Heart left ventricle (tissue), 16 donors: Measurements from ENCODE around the gene USP22. TPM values are rescaled to one million over a fixed set of nuclear protein-coding genes. Genes with fewer than 3 reads are reported as not detected.

Experiments
- ATAC-seq, 4 donors: fragments of 200-7000 bp; cut with Tn5 transposase; one replicate each; pipeline ENCODE4 v1.9.1; 2020 to 2022; ENCODE audit warnings: moderate library complexity in 4 of 4, mild to moderate bottlenecking in 3 of 4, moderate number of reproducible peaks in 1 of 4
- DNase-seq, 5 donors: peaks; one replicate each; pipeline ENCODE4 v3.0.0-alpha.2; 2020
- H3K27ac ChIP-seq, 12 donors: fragments of 200-600 bp; sonication (generic) in 4 of 12; one replicate each; pipeline versions ENCODE4 v1.5.0 to v1.8.0; 2016 to 2022; ENCODE audit warnings: mild to moderate bottlenecking in 2 of 12
- H3K27me3 ChIP-seq, 9 donors: fragments of 200-600 bp; sonication (generic) in 2 of 9; one replicate each; pipeline versions ENCODE4 v1.5.1 to v1.8.0; 2016 to 2022; ENCODE audit warnings: mild to moderate bottlenecking in 3 of 9
- H3K36me3 ChIP-seq, 9 donors: fragments of 200-600 bp; sonication (generic) in 2 of 9; one replicate each; pipeline versions ENCODE4 v1.5.0 to v1.8.0; 2018 to 2022; ENCODE audit warnings: mild to moderate bottlenecking in 2 of 9
- H3K4me1 ChIP-seq, 12 donors: fragments of 200-600 bp; sonication (generic) in 4 of 12; one replicate each; pipeline versions ENCODE4 v1.5.0 to v1.8.0; 2016 to 2022; ENCODE audit warnings: mild to moderate bottlenecking in 3 of 12
- H3K4me3 ChIP-seq, 12 donors: fragments of 200-600 bp; sonication (generic) in 4 of 12; one replicate each; pipeline versions ENCODE4 v1.5.0 to v1.8.0; 2017 to 2022; ENCODE audit warnings: mild to moderate bottlenecking in 9 of 12, moderate library complexity in 4 of 12
- H3K9me3 ChIP-seq, 12 donors: fragments of 200-600 bp; sonication (generic) in 4 of 12; one replicate each; pipeline versions ENCODE4 v1.5.0 to v1.8.0; 2016 to 2022; ENCODE audit warnings: mild to moderate bottlenecking in 1 of 12
- CTCF ChIP-seq, 12 donors: fragments of 200-600 bp; sonication (generic) in 4 of 12; IDR thresholded peaks; one replicate each; pipeline versions ENCODE4 v1.5.0 to v1.8.0; 2018 to 2022; ENCODE audit warnings: antibody characterized with exemption in 12 of 12, mild to moderate bottlenecking in 5 of 12
- POLR2A ChIP-seq, 2 donors: fragments of 450-650 bp; IDR thresholded peaks; one replicate each; pipeline ENCODE4 v1.6.1; 2017; ENCODE audit warnings: antibody characterized with exemption in 2 of 2, mild to moderate bottlenecking in 2 of 2, moderate library complexity in 2 of 2
- WGBS, 4 donors: extraction: QIAGEN DNeasy Blood & Tissue Kit in 2 of 4; methylation state at CpG; one replicate each; pipeline versions ENCODE4 v1.1.5 to v1.1.7; 2013 to 2018; 5-methylcytosine and 5-hydroxymethylcytosine counted together
- intact Hi-C, 10 donors: fragments of 100-400 bp; cut with DNase I; formaldehyde crosslinking; loops; one replicate each; pipeline versions ENCODE4 v1.11.1 to v1.14.2; 2022
- polyA plus RNA-seq, 2 donors: library from polyadenylated mRNA; stranded (reverse); fragments of 200-250 nt; gene quantifications; one replicate each; pipeline ENCODE4 v1.2.3, GENCODE V29; 2013
- total RNA-seq, 9 donors: library from RNA; depleted of rRNA in 2 of 9; stranded (reverse); fragments of >200 nt in 2 of 9; fragmentation: NEBNext Ultra II Directional in 3 of 9; extraction: Animal tissue kit (Norgen Biotek cat#: 25700) in 3 of 9; gene quantifications; one replicate each; pipeline versions ENCODE4 v1.1.0 to v1.2.4, GENCODE V29; 2016 to 2023
- donor health status: ischemic (EF 13 %, LVEDD 7.1; RV severe dilation, severe dysfunction).
- donor health status: healthy with polysubstance abuse.
- donor health status: DM: no; HTN: yes; CAD: no.
- donor health status: DM: no; HTN: no; CAD: no.
- donor health status: ischemic (EF 25% LVEDD 6.9; RV normal size, moderate dysfunction).
- donor health status: ischemic (EF 25% LVEDD 5.7; RV mildly dilated, moderate dysfunction).
- donor health status: healthy.
- donor health status: DM: yes; HTN: yes; CAD: no.
- donor health status: ischemic (EF 35%, LVEDD 5.7; RV mildly dilated, moderate dysfunction).
- donor health status: nonischemic (EF 11% LVEDD 7.7; RV severe dilation, severe dysfunction).
- donor health status: DM: yes; HTN: yes; CAD: no.
- donor health status: PGD.
- donor health status: ischemic (EF 29% LVEDD 5.4; RV normal size, mild dysfunction).
- donor health status: nonischemic (EF 23%, LVEDD 6.1; RV moderate dilation, normal function).

The USP22 gene
- total and polyA plus RNA-seq, 11 donors: 33.7 to 207 (median 169) TPM

GRCh38 chr17:21049457-21049856 lies 6.6 kb upstream of the USP22 start:
- no peak for ATAC-seq
- intact Hi-C loops: loop anchor here in 1 of 10 donors (10.0 kb wide), 1 partner anchor 235 kb away; the partner anchor contains the start of gene MAP2K3
- TF ChIP-seq POLR2A (IDR thresholded peaks at IDR 0.05) (no peak), CTCF (IDR thresholded peaks at IDR 0.05) (no peak)
- Histone ChIP-seq H3K9me3 (no peaks in the 10 kb centered on the region), H3K4me1 (peaks cover 0 to 12% (median 0%) of the 10 kb centered on the region in 12 donors), H3K27ac (no peak overlapping the region), H3K4me3 (no peak overlapping the region), H3K36me3 (no peaks in the 10 kb centered on the region), H3K27me3 (no peaks in the 10 kb centered on the region)
- DNase-seq: no peak
- 96 to 98% (median 97%) methylated on average over 1 of the region's 1 CpG for WGBS, 4 donors

- intact Hi-C loops: loop anchor here in 1 of 10 donors (10.0 kb wide), 1 partner anchor 239 kb away; the partner anchor contains the start of gene MAP2K3
- TF ChIP-seq POLR2A (IDR thresholded peaks at IDR 0.05): no peak
- no peak for TF ChIP-seq CTCF (IDR thresholded peaks at IDR 0.05)
- Histone ChIP-seq H3K4me1 (peaks cover 0 to 16% (median 8%) of the 10 kb centered on the region in 12 donors), H3K9me3 (no peaks in the 10 kb centered on the region), H3K27ac (no peak overlapping the region), H3K27me3 (no peaks in the 10 kb centered on the region), H3K36me3 (no peaks in the 10 kb centered on the region), H3K4me3 (no peak overlapping the region)
- DNase-seq (no peak), ATAC-seq (no peak)
- WGBS, 4 donors: 80 to 88% (median 86%) methylated on average over 3 of the region's 3 CpGs
These were observed 3.4 kb upstream of the USP22 start for GRCh38 chr17:21046216-21046615.

GRCh38 chr17:21044971-21045370 lies 2.2 kb upstream of the USP22 start:
- TF ChIP-seq POLR2A (IDR thresholded peaks at IDR 0.05) (no peak), CTCF (IDR thresholded peaks at IDR 0.05) (no peak)
- Histone ChIP-seq H3K36me3 (no peaks in the 10 kb centered on the region), H3K4me3 (no peak overlapping the region), H3K27ac (no peak overlapping the region), H3K9me3 (no peaks in the 10 kb centered on the region), H3K27me3 (no peaks in the 10 kb centered on the region), H3K4me1 (peaks cover 0 to 28% (median 19%) of the 10 kb centered on the region in 12 donors)
- intact Hi-C loops: loop anchor here in 4 of 10 donors (5.0 to 10.0 kb wide), 6 partner anchors 43 to 242 kb away; partner anchors contain the start of genes DHRS7B (in 1 of the 4), MAP2K3 (in 1 of the 4) and TMEM11 (in 1 of the 4)
- ATAC-seq: no peak
- no peak for DNase-seq
- 93 to 97% (median 96%) methylated on average over 10 of the region's 10 CpGs for WGBS, 4 donors

GRCh38 chr17:21043296-21044232 lies 753 bp upstream of the USP22 start:
- intact Hi-C loops: loop anchor here in 6 of 10 donors (1.0 to 10.0 kb wide), 12 partner anchors 41 to 245 kb away; partner anchors contain the start of genes DHRS7B (in 2 of the 6), TMEM11 (in 2 of the 6) and MAP2K3 (in 1 of the 6)
- ATAC-seq: peak; percentile 93 to 98 (median 97)
- Histone ChIP-seq H3K27me3 (no peaks in the 10 kb centered on the region), H3K9me3 (no peaks in the 10 kb centered on the region), H3K4me3 (peak overlapping the region; percentile 28 to 97 (median 71)), H3K36me3 (peaks cover 0 to 7% (median under 1%) of the 10 kb centered on the region in 9 donors), H3K4me1 (peaks cover 0 to 42% (median 29%) of the 10 kb centered on the region in 12 donors), H3K27ac (peak overlapping the region; percentile 82 to 100 (median 96))
- DNase-seq: peak; percentile 99
- 2 to 8% (median 4%) methylated on average over 16 to 50 of the region's 50 CpGs for WGBS, 4 donors
- TF ChIP-seq POLR2A (IDR thresholded peaks at IDR 0.05) (peak in 1 of 2 donors; percentile 77), CTCF (IDR thresholded peaks at IDR 0.05) (peak; percentile 72 to 98 (median 90))
